H7 (cell line): ENCODE results near the gene PMVK. TPM values are rescaled to one million over a fixed set of nuclear protein-coding genes. Genes with fewer than 3 reads are reported as not detected.
"Not testable (repeated sequence)": the region's sequence is repeated elsewhere in the genome, so short reads cannot be mapped to it uniquely, and the experiment has no call there.

Experiments used
- DNase-seq: peaks from one replicate; pipeline ENCODE4 v3.0.0; 2012
- H3K27me3 ChIP-seq: 2 replicates; pipeline ENCODE4 v1.6.0; 2011; ENCODE audit warnings: mild to moderate bottlenecking, low read length; ENCODE audit not compliant: control insufficient read depth, insufficient read depth
- H3K36me3 ChIP-seq: replicated peaks from 2 replicates; pipeline ENCODE4 v1.5.1; 2011; ENCODE audit warnings: low read length; ENCODE audit not compliant: control insufficient read depth, insufficient read depth
- H3K4me3 ChIP-seq: 2 replicates; pipeline ENCODE4 v1.5.1; 2011; ENCODE audit warnings: low read depth, mild to moderate bottlenecking, control low read depth, low read length, moderate library complexity; ENCODE audit not compliant: insufficient read depth
- total RNA-seq: library from RNA; depleted of rRNA; stranded (reverse); fragments of >200 nt; shearing (Covaris generic); gene quantifications from 2 replicates; pipeline ENCODE4 v1.2.3, GENCODE V29; 2014

Gene PMVK
- total RNA-seq, 1 experiment from 2014 or later, result 7.3 TPM

DNA sequence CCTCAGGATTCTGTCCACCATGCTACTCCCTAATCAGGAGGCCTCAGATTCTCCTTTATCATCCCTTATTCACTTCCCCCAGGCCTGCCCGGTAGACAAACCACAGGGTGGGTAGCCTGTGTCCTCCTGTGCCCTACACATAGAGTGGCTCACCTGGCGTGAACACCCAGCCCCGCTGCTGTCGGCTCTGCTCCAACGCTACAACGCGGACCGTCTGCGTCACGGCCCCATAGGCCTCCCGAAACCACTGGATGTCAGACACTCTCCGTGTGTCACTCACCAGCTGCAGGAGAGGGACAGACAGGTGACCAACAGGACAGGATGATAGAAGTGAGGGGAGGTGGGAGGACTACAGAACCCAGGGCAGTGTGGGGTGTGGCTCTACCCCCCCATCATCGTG is 10.3 kb downstream of the PMVK start:
- Histone ChIP-seq H3K4me3 (no peak overlapping the region), H3K36me3 (peaks cover 5% of the 10 kb centered on the region), H3K27me3 (no peaks in the 10 kb centered on the region)
- DNase-seq, result no peak

GRCh38 chr1:154925335-154926170 is 11.0 kb downstream of the PMVK start:
- H3K27me3 ChIP-seq, result no peaks in the 10 kb centered on the region
- H3K4me3 ChIP-seq, result no peak overlapping the region
- peaks cover 5% of the 10 kb centered on the region for H3K36me3 ChIP-seq
- no peak for DNase-seq

DNA sequence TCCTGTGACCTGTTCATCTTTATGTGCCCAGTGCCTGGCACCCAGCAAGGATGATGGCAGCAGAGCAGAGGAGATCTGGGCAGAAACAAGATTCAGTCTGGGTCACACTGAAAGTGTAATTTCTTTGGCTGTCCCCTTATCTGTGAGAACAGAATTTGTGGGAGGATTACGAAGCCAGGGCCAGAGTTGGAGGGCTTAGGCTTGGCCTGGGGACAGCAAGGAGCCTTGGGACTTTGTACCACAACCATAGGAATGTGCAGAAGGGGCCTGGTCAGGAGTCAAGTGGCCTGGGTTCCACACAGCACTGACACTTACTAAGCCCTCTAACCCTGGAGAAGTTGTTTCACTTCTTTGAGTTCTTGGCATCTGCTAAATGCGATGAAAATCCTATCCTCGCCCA is 12.8 kb downstream of the PMVK start:
- Histone ChIP-seq H3K27me3 (no peaks in the 10 kb centered on the region), H3K4me3 (no peak overlapping the region), H3K36me3 (peaks cover 5% of the 10 kb centered on the region)
- DNase-seq, result no peak

DNA sequence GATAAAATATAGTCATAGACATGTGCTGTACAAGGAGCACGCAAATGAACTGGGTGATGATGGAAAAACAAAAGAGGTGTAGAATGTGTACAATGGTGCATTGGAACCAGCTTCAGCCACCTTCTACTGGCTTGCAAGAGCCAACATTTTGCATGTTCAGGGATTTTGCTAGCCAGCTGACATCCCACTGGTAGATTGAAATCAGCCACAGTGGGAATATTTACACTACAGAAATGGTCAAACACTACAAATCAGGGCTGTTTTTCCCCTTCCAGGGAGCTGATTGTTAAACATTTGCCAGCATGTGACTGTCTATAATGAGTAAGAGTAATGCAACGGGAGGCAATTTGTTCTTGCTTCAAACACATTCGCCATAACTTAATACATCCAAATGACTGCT is 23.2 kb downstream of the PMVK start:
- no peak for DNase-seq
- Histone ChIP-seq H3K4me3 (no peak overlapping the region), H3K27me3 (no peaks in the 10 kb centered on the region), H3K36me3 (no peaks in the 10 kb centered on the region)

- no peak for DNase-seq
- no peak overlapping the region for H3K4me3 ChIP-seq
- H3K27me3 ChIP-seq, result no peaks in the 10 kb centered on the region
- H3K36me3 ChIP-seq, result no peaks in the 10 kb centered on the region
These were observed 23.8 kb downstream of the PMVK start for GRCh38 chr1:154912755-154913154.

- H3K27me3 ChIP-seq, result no peaks in the 10 kb centered on the region
- no peak overlapping the region for H3K4me3 ChIP-seq
- DNase-seq, result no peak
- H3K36me3 ChIP-seq, result no peaks in the 10 kb centered on the region
These were observed 24.6 kb downstream of the PMVK start for GRCh38 chr1:154911691-154912550.

GRCh38 chr1:154910851-154911250 is 25.7 kb downstream of the PMVK start:
- DNase-seq, result no peak
- no peaks in the 10 kb centered on the region for H3K36me3 ChIP-seq
- H3K27me3 ChIP-seq, result no peaks in the 10 kb centered on the region
- H3K4me3 ChIP-seq, result no peak overlapping the region

DNA sequence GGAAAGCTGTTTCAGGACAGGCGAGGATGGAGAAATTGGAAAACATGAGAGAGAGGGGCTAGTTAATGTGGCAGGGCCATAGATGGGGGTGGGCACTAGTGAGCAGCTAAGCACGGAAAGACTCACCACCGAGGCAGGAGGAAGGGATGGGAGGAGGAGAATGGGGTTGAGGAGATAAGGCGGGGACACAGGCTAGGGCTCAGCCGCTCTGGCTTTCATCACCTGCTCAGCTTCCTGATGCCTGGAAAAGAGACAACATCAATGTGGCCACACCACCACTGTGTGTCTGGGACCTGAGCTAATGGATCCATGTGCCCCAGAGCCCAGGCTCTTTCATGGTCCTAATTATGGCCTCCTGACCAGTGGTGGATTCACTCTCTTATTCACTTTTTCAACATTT is 27.6 kb downstream of the PMVK start:
- DNase-seq, result no peak
- Histone ChIP-seq H3K4me3 (no peak overlapping the region), H3K27me3 (no peaks in the 10 kb centered on the region), H3K36me3 (no peaks in the 10 kb centered on the region)

- DNase-seq, H3K4me3 ChIP-seq, H3K27me3 ChIP-seq: not testable (repeated sequence)
These were observed 28.4 kb downstream of the PMVK start for GRCh38 chr1:154908129-154908528.

DNA sequence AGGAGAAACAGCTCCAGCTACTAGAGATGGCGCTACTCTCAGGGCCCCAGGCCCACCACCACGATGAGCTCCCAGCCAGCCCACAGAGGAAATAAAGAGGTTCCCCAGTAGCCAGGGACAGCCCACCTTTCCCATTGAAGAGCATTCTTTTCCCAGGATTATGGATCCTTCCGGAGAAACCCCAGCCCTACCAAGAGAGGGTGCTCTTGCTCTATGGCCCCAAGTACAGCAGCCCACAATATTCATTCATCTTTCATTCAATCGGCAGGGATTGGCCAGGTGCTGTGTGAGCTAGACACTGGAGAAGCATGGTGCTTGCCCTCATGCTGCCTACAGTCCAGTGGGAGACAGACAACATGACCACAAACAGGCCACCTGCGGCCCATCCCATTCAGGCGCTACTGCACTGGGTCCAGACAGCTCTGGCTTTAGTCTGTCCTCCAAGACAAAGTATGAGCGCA is 29.9 kb downstream of the PMVK start:
- Histone ChIP-seq H3K36me3 (no peaks in the 10 kb centered on the region), H3K4me3 (no peak overlapping the region), H3K27me3 (no peaks in the 10 kb centered on the region)
- DNase-seq, result peak; percentile 47

More at GRCh38 chr1:154908129-154908528, 28.4 kb downstream of the PMVK start:
- H3K36me3 ChIP-seq, result not testable (repeated sequence)

DNA sequence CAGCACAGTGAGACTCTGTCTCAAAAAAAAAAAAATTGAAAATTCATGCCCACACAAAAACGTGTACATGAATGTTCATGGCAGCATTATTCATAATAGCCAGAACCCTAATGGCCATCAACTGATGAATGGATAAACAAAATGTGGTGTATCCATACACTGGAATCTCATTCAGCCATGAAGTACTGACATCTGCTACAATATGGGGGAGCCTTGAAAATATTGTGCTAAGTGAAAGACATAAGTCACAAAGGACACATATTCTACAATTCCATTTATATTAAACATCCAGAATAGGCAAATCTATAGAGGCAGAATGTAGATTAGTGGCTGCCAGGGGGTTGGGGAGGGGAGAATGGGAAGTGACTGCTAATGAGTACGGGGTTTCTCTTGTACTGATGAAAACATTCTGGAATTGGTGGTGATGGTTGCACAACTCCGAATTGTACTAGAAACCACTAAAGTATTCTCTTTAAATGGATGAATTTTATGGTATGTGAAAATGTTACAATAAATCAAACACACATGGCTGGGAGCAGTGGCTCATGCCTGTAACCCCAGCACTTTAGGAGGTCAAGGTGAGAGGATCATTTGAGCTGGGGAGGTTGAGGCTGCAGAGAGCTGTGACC is 33.5 kb downstream of the PMVK start:
- Histone ChIP-seq H3K36me3 (no peaks in the 10 kb centered on the region), H3K27me3 (no peaks in the 10 kb centered on the region), H3K4me3 (no peak overlapping the region)
- no peak for DNase-seq

GRCh38 chr1:154901591-154901990 is 34.9 kb downstream of the PMVK start:
- Histone ChIP-seq H3K4me3 (no peak overlapping the region), H3K27me3 (no peaks in the 10 kb centered on the region), H3K36me3 (no peaks in the 10 kb centered on the region)
- DNase-seq, result no peak

GRCh38 chr1:154899041-154899440 is 37.5 kb downstream of the PMVK start:
- Histone ChIP-seq H3K4me3 (no peak overlapping the region), H3K36me3 (no peaks in the 10 kb centered on the region), H3K27me3 (no peaks in the 10 kb centered on the region)
- no peak for DNase-seq

GRCh38 chr1:154896771-154897286 is 39.7 kb downstream of the PMVK start:
- Histone ChIP-seq H3K4me3 (no peak overlapping the region), H3K27me3 (no peaks in the 10 kb centered on the region; the same call in 1 of the 2 replicates), H3K36me3 (no peaks in the 10 kb centered on the region)
- DNase-seq, result no peak
